MM.1S (cell line): ENCODE data around the gene ACSF3.

Source experiments
- EZH2 ChIP-seq: fragments of 300-600 bp; sonication (generic); optimal IDR thresholded peaks from 2 replicates; pipeline ENCODE3; 2017; ENCODE audit warnings: low read depth, mild to moderate bottlenecking, antibody characterized with exemption, low read length, mixed read lengths
- EZH2phosphoT487 ChIP-seq: fragments of 300-600 bp; sonication (generic); IDR thresholded peaks from 2 replicates; pipeline ENCODE4 v1.6.1; 2018; ENCODE audit warnings: antibody characterized with exemption, low read length
- TF ChIP-seq, protein P1 (sequence below): fragments of 300-600 bp; sonication (generic); IDR thresholded peaks from 2 replicates; pipeline ENCODE4 v1.5.1; 2016; ENCODE audit warnings: antibody characterized with exemption, low read length, mixed read lengths

- TF ChIP-seq, protein P1, sequence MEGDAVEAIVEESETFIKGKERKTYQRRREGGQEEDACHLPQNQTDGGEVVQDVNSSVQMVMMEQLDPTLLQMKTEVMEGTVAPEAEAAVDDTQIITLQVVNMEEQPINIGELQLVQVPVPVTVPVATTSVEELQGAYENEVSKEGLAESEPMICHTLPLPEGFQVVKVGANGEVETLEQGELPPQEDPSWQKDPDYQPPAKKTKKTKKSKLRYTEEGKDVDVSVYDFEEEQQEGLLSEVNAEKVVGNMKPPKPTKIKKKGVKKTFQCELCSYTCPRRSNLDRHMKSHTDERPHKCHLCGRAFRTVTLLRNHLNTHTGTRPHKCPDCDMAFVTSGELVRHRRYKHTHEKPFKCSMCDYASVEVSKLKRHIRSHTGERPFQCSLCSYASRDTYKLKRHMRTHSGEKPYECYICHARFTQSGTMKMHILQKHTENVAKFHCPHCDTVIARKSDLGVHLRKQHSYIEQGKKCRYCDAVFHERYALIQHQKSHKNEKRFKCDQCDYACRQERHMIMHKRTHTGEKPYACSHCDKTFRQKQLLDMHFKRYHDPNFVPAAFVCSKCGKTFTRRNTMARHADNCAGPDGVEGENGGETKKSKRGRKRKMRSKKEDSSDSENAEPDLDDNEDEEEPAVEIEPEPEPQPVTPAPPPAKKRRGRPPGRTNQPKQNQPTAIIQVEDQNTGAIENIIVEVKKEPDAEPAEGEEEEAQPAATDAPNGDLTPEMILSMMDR = no peak
- TF ChIP-seq EZH2 (no peak), EZH2phosphoT487 (no peak)
These were observed 8.9 kb downstream of the ACSF3 start for GRCh38 chr16:89102481-89103073.
